HFF-Myc (cell line): ENCODE measurements around the gene SYT1.

Experiments used
- DNase-seq: peaks from one replicate; pipeline ENCODE4 v3.0.0-alpha.2; 2011; ENCODE audit warnings: low read depth; ENCODE audit errors: extremely low read depth
- H3K4me3 ChIP-seq: replicated peaks from 2 replicates; pipeline ENCODE4 v1.5.1; 2011; ENCODE audit warnings: low read depth, mild to moderate bottlenecking, control low read depth, low read length
- TF ChIP-seq, protein P1 (sequence below): IDR thresholded peaks from 2 replicates; pipeline ENCODE4 v1.5.1; 2012; ENCODE audit warnings: mild to moderate bottlenecking, low read depth, low read length, control low read depth; ENCODE audit errors: missing control alignments

Gene SYT1

GRCh38 chr12:79059557-79059956, 195.0 kb downstream of the SYT1 start:
- TF ChIP-seq, protein P1, sequence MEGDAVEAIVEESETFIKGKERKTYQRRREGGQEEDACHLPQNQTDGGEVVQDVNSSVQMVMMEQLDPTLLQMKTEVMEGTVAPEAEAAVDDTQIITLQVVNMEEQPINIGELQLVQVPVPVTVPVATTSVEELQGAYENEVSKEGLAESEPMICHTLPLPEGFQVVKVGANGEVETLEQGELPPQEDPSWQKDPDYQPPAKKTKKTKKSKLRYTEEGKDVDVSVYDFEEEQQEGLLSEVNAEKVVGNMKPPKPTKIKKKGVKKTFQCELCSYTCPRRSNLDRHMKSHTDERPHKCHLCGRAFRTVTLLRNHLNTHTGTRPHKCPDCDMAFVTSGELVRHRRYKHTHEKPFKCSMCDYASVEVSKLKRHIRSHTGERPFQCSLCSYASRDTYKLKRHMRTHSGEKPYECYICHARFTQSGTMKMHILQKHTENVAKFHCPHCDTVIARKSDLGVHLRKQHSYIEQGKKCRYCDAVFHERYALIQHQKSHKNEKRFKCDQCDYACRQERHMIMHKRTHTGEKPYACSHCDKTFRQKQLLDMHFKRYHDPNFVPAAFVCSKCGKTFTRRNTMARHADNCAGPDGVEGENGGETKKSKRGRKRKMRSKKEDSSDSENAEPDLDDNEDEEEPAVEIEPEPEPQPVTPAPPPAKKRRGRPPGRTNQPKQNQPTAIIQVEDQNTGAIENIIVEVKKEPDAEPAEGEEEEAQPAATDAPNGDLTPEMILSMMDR = no peak
- no peak for DNase-seq
- no peak overlapping the region for H3K4me3 ChIP-seq

DNA sequence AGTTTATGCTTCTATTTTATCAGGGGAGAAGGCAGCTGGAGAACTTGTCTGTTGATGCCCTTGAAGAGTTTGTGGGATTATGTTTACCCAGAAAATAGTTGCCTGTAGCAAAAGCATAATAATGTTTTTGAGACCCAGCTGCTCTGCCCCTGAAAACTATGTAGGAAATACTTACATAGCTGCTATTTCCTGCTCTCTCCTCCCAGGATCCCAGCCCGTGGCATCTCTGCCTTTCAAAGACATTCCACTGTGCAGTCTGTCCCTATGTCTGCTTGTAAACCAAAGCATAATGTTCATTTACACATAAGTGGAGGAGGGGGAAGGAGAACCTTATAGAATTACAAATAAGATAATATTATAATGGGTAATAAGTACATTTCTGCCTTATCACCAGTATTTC, 198.7 kb downstream of the SYT1 start:
- no peak for DNase-seq
- H3K4me3 ChIP-seq = no peak overlapping the region
- TF ChIP-seq, protein P1 = no peak

GRCh38 chr12:79067977-79068376, 203.4 kb downstream of the SYT1 start:
- no peak overlapping the region for H3K4me3 ChIP-seq
- TF ChIP-seq, protein P1 = no peak
- no peak for DNase-seq

GRCh38 chr12:79069009-79069408, 204.4 kb downstream of the SYT1 start:
- no peak for DNase-seq
- TF ChIP-seq, protein P1 = no peak
- H3K4me3 ChIP-seq = no peak overlapping the region

GRCh38 chr12:79071498-79071897, 206.9 kb downstream of the SYT1 start:
- no peak overlapping the region for H3K4me3 ChIP-seq
- no peak for DNase-seq
- TF ChIP-seq, protein P1 = no peak

GRCh38 chr12:79073506-79073905, 208.9 kb downstream of the SYT1 start:
- no peak for DNase-seq
- TF ChIP-seq, protein P1 = no peak
- no peak overlapping the region for H3K4me3 ChIP-seq

- DNase-seq = no peak
- TF ChIP-seq, protein P1 = no peak
- H3K4me3 ChIP-seq = no peak overlapping the region
Measured at GRCh38 chr12:79082595-79082994, 218.0 kb downstream of the SYT1 start.
